ENCODE data around the gene GALNT2.

Gene GALNT2

DNA sequence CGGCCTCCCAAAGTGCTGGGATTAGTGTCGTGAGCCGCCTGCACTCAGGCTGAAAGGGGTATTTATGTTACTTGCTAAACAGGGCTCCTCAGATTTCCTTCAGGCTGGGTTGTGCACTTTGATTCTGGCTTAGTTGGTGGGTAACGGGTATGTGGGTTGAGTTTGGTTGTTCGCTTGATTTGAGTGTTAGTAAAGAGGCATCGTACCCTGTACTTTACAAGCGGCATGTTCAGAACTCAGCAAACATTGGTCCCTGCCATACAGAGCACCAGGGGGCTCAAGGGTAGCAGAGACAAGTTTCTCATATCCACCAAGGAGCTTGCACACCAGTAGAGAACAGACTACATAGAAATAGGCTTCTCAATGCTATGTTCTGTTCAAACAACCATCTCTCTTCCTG lies 211.3 kb downstream of the GALNT2 start:
- Histone ChIP-seq H3K27me3 (ENCODE audit: insufficient read depth, poor library complexity, severe bottlenecking) (no peaks in the 10 kb centered on the region), H3K4me3 (replicated peaks; ENCODE audit: insufficient read depth, low read length) (no peak overlapping the region), H3K27ac (replicated peaks) (no peak overlapping the region)
- TF ChIP-seq SPI1 (IDR thresholded peaks at IDR 0.05; ENCODE audit: borderline replicate concordance, low read depth) (no peak), POLR2AphosphoS5 (IDR thresholded peaks at IDR 0.05; ENCODE audit: low read depth) (no peak), GABPA (IDR thresholded peaks at IDR 0.05; ENCODE audit: low read depth) (no peak)
- TF ChIP-seq, protein P1, sequence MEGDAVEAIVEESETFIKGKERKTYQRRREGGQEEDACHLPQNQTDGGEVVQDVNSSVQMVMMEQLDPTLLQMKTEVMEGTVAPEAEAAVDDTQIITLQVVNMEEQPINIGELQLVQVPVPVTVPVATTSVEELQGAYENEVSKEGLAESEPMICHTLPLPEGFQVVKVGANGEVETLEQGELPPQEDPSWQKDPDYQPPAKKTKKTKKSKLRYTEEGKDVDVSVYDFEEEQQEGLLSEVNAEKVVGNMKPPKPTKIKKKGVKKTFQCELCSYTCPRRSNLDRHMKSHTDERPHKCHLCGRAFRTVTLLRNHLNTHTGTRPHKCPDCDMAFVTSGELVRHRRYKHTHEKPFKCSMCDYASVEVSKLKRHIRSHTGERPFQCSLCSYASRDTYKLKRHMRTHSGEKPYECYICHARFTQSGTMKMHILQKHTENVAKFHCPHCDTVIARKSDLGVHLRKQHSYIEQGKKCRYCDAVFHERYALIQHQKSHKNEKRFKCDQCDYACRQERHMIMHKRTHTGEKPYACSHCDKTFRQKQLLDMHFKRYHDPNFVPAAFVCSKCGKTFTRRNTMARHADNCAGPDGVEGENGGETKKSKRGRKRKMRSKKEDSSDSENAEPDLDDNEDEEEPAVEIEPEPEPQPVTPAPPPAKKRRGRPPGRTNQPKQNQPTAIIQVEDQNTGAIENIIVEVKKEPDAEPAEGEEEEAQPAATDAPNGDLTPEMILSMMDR (IDR thresholded peaks at IDR 0.05; ENCODE audit: insufficient read depth, low read length): no peak
- TF ChIP-seq, protein P2, sequence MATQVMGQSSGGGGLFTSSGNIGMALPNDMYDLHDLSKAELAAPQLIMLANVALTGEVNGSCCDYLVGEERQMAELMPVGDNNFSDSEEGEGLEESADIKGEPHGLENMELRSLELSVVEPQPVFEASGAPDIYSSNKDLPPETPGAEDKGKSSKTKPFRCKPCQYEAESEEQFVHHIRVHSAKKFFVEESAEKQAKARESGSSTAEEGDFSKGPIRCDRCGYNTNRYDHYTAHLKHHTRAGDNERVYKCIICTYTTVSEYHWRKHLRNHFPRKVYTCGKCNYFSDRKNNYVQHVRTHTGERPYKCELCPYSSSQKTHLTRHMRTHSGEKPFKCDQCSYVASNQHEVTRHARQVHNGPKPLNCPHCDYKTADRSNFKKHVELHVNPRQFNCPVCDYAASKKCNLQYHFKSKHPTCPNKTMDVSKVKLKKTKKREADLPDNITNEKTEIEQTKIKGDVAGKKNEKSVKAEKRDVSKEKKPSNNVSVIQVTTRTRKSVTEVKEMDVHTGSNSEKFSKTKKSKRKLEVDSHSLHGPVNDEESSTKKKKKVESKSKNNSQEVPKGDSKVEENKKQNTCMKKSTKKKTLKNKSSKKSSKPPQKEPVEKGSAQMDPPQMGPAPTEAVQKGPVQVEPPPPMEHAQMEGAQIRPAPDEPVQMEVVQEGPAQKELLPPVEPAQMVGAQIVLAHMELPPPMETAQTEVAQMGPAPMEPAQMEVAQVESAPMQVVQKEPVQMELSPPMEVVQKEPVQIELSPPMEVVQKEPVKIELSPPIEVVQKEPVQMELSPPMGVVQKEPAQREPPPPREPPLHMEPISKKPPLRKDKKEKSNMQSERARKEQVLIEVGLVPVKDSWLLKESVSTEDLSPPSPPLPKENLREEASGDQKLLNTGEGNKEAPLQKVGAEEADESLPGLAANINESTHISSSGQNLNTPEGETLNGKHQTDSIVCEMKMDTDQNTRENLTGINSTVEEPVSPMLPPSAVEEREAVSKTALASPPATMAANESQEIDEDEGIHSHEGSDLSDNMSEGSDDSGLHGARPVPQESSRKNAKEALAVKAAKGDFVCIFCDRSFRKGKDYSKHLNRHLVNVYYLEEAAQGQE (IDR thresholded peaks at IDR 0.05; ENCODE audit: insufficient replicate concordance, low read depth): no peak
- no peak for DNase-seq (ENCODE audit: low read depth in 1 of 2, low spot score in 1 of 2)

DNA sequence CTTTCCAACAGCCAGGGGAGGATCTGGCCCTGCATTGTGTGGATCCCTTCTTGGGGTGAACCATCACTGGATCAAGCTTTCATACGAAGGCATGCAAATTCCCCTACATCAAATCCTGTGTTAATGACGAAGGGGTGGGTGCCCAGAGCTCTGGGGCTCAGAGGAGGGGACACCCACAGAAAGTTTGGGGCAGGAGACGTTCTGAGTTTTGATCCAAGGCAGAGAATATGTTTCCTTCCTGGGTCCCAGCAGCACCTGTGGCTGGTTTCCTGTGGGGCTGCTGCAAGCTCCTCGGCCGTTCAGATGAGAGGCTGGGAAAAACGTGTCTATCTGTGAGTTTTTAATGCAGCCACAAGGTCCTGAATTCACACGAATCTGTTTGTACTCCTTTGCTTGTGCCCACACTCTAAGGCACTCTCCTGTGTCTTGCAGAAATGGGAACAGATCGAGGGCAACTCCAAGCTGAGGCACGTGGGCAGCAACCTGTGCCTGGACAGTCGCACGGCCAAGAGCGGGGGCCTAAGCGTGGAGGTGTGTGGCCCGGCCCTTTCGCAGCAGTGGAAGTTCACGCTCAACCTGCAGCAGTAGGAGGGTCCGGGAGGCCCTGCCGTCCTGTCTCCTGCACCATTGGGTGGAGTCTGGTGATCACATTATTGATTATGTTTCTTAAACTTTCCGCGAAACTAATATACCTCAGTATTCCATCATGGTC lies 212.0 kb downstream of the GALNT2 start:
- H3K4me3 ChIP-seq (replicated peaks; ENCODE audit: insufficient read depth, low read length): no peak overlapping the region
- H3K27me3 ChIP-seq (ENCODE audit: insufficient read depth, poor library complexity, severe bottlenecking): no peaks in the 10 kb centered on the region
- H3K27ac ChIP-seq (replicated peaks): no peak overlapping the region
- DNase-seq (ENCODE audit: low read depth in 1 of 2, low spot score in 1 of 2): no peak
- TF ChIP-seq, protein P1 (IDR thresholded peaks at IDR 0.05; ENCODE audit: insufficient read depth, low read length): no peak
- TF ChIP-seq POLR2AphosphoS5 (IDR thresholded peaks at IDR 0.05; ENCODE audit: low read depth) (no peak), GABPA (IDR thresholded peaks at IDR 0.05; ENCODE audit: low read depth) (no peak), SPI1 (IDR thresholded peaks at IDR 0.05; ENCODE audit: borderline replicate concordance, low read depth) (no peak)
- TF ChIP-seq, protein P2 (IDR thresholded peaks at IDR 0.05; ENCODE audit: insufficient replicate concordance, low read depth): no peak

DNA sequence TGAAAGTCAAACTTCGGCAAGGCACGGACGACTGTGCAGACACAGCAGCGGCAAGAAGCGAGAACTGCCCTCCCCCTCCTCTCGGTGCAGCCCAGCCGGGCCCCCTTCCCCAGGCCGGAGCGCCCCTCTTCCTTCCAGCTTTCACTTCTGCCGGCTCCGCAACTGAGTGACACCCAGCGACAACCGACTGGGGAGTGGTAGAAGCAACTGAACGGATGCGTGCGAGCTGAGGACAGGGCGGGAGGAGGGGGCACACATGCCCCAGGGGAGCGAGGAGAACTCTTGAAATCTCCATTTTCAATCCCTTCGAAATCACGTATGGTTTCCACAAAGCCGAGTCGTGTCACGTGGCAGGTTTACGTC lies 212.5 kb downstream of the GALNT2 start:
- no peak overlapping the region for H3K4me3 ChIP-seq (replicated peaks; ENCODE audit: insufficient read depth, low read length)
- no peak overlapping the region for H3K27ac ChIP-seq (replicated peaks)
- no peak for DNase-seq (ENCODE audit: low read depth in 1 of 2, low spot score in 1 of 2)
- no peaks in the 10 kb centered on the region for H3K27me3 ChIP-seq (ENCODE audit: insufficient read depth, poor library complexity, severe bottlenecking)
- TF ChIP-seq, protein P1 (IDR thresholded peaks at IDR 0.05; ENCODE audit: insufficient read depth, low read length): no peak
- TF ChIP-seq SPI1 (IDR thresholded peaks at IDR 0.05; ENCODE audit: borderline replicate concordance, low read depth) (no peak), POLR2AphosphoS5 (IDR thresholded peaks at IDR 0.05; ENCODE audit: low read depth) (no peak), GABPA (IDR thresholded peaks at IDR 0.05; ENCODE audit: low read depth) (no peak)
- TF ChIP-seq, protein P2 (IDR thresholded peaks at IDR 0.05; ENCODE audit: insufficient replicate concordance, low read depth): no peak
